HS-27A (cell line): ENCODE measurements around the gene MORF4L1.
A peak's percentile ranks its signal among the peaks of the same experiment; 100 is the strongest.
"Not testable (repeated sequence)": the region's sequence is repeated elsewhere in the genome, so short reads cannot be mapped to it uniquely, and the experiment has no call there.

Experiments used
- DNase-seq: peaks from one replicate; pipeline ENCODE4 v3.0.0-alpha.2; 2012; ENCODE audit warnings: low read depth, missing footprints

The MORF4L1 gene

GRCh38 chr15:78859971-78860719 lies 12.5 kb upstream of the MORF4L1 start:
- DNase-seq = peak; percentile 82

- not testable (repeated sequence) for DNase-seq
Measured at GRCh38 chr15:78865585-78865984, 7.1 kb upstream of the MORF4L1 start.

- DNase-seq = not testable (repeated sequence)
Measured at GRCh38 chr15:78866031-78866430, 6.7 kb upstream of the MORF4L1 start.

GRCh38 chr15:78866803-78867202 lies 5.9 kb upstream of the MORF4L1 start:
- no peak for DNase-seq

GRCh38 chr15:78868366-78868765 lies 4.3 kb upstream of the MORF4L1 start:
- no peak for DNase-seq

- DNase-seq = not testable (repeated sequence)
Measured at GRCh38 chr15:78871483-78872127, 1.1 kb upstream of the MORF4L1 start.

- peak; percentile 90 for DNase-seq
Measured at GRCh38 chr15:78872972-78873792, 492 bp downstream of the MORF4L1 start.

GRCh38 chr15:78873793-78874765 lies 1.4 kb downstream of the MORF4L1 start:
- no peak for DNase-seq

- DNase-seq = no peak
Measured at GRCh38 chr15:78875107-78875914, 2.6 kb downstream of the MORF4L1 start.

- not testable (repeated sequence) for DNase-seq
Measured at GRCh38 chr15:78876954-78877353, 4.3 kb downstream of the MORF4L1 start.

GRCh38 chr15:78878356-78878755 lies 5.7 kb downstream of the MORF4L1 start:
- DNase-seq = no peak

- no peak for DNase-seq
Measured at GRCh38 chr15:78879517-78880241, 7.0 kb downstream of the MORF4L1 start.

GRCh38 chr15:78880242-78880533 lies 7.5 kb downstream of the MORF4L1 start:
- DNase-seq = no peak

GRCh38 chr15:78880813-78881212 lies 8.1 kb downstream of the MORF4L1 start:
- no peak for DNase-seq

GRCh38 chr15:78881681-78882080 lies 9.0 kb downstream of the MORF4L1 start:
- DNase-seq = no peak

- no peak for DNase-seq
Measured at GRCh38 chr15:78889000-78889399, 16.3 kb downstream of the MORF4L1 start.

GRCh38 chr15:78893538-78893937 lies 20.8 kb downstream of the MORF4L1 start:
- DNase-seq = no peak

- no peak for DNase-seq
Measured at GRCh38 chr15:78895471-78895870, 22.8 kb downstream of the MORF4L1 start.

GRCh38 chr15:78898540-78898939 lies 25.9 kb downstream of the MORF4L1 start:
- DNase-seq = no peak
